Transverse colon (tissue), 4 donors: ENCODE data around the gene RDM1.

Experiments used
- CTCF ChIP-seq, 5 experiments: fragments of 200-600 bp in 3 of 5; fragments of 450-650 bp in 2 of 5; sonication (generic) in 3 of 5; IDR thresholded peaks; 1 replicate in 2 of 5; 2 replicates in 3 of 5; pipeline ENCODE4 v1.5.1; 2016 to 2017; ENCODE audit warnings: antibody characterized with exemption in 5 of 5, inconsistent platforms in 3 of 5, mild to moderate bottlenecking in 2 of 5, moderate library complexity in 1 of 5
- EP300 ChIP-seq: sonication (generic); formaldehyde crosslinking; IDR thresholded peaks from one replicate; pipeline ENCODE4 v1.6.1; 2017; ENCODE audit warnings: antibody characterized with exemption, low read depth
- POLR2AphosphoS5 ChIP-seq, 3 donors: sonication (generic); formaldehyde crosslinking; IDR thresholded peaks; one replicate each; pipeline ENCODE4 v1.6.1; 2016; ENCODE audit warnings: antibody characterized with exemption in 3 of 3

GRCh38 chr17:35927714-35928113 lies 2.9 kb downstream of the RDM1 start:
- no peak for TF ChIP-seq CTCF (IDR thresholded peaks at IDR 0.05)
- no peak for TF ChIP-seq POLR2AphosphoS5 (IDR thresholded peaks at IDR 0.05)
- TF ChIP-seq EP300, result no peak
